Stimulated activated naive CD4-positive, alpha-beta T cell treated with Interleukin-2 at 50 U/mL for 16 hours (primary cell): ENCODE measurements around the gene TNFSF4.

Experiments used
- DNase-seq: peaks from one replicate; lab custom pipeline; 2025; lab: John Stamatoyannopoulos, UW

The TNFSF4 gene

DNA sequence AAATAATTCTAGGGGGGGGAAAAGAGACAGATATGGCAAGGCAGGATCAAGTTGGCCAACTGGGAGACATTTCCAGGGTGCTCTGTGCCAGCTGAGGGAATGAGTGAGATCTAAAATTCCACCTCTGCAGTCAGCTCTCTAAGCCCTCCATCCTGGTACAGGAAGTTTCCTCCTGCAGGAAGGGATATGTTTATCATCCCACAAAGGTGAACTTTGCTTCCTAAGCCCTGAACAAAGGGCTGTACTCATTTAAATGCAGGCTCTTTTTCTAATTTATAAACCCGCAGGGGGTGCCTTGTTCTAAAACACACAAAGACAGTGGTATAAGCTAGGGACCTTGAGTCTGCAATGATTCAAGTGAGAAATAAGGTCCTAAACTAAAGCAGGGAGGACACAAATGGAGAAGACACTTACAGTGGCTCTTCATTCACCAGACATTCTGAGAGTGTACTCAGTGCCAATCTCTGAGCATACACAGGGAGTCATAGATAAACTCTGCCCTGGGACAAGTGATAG is 3.6 kb upstream of the TNFSF4 start:
- DNase-seq = no peak

DNA sequence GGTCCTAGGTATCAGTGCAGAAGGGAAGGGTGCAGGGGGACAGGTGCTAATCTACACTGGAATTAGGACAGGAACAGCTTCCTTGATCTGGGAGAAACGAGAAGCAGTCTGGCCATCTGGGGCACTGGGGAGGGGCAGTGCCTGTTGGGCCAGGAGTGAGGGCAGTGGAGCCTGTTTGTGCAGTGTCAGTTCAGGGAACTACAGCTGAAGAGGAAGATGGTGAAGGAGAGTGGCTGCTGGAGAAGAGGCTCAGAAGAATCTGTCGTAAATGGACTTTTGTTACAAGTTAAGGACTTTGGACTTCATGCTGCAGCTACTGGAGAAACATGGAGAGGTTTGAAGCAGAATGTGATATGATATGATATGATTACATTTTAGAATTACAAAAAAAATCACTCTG is 3.2 kb upstream of the TNFSF4 start:
- DNase-seq = no peak

DNA sequence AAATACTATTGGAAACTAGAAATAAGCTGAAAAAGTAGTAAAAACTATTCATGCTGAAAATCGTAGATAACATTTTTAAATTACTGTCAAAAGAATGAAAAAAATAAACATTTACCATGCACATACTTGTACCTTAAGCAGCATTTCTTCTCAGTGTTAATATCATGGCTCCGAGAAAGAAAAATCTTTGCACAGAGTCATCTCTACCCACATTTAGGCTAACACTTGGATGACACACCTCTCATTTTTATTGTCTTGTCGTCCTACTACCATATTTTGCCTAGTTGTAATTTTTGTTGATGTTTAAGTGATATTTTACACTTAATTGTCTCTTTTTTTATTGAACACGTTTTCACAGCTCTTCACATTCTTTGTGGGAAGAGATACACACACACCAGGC is 1.7 kb upstream of the TNFSF4 start:
- DNase-seq = no peak

DNA sequence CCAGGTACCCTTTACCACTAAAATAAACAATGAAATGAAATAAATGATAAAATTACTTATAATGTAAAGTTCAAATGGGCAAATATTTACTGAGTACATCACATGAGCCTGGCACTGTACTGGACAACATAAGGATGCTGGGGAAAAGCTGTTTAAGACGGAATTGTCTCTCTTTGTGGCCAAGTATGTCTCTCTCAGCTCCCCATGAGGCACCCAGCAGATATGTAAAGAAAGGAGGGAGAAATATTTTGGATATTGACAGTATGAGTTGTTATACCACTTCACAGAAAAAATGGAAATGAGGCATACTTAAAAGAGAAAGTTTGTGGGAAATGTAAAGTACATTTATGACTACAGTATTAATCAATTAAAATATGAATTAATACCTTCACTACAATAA is 1.0 kb upstream of the TNFSF4 start:
- no peak for DNase-seq

DNA sequence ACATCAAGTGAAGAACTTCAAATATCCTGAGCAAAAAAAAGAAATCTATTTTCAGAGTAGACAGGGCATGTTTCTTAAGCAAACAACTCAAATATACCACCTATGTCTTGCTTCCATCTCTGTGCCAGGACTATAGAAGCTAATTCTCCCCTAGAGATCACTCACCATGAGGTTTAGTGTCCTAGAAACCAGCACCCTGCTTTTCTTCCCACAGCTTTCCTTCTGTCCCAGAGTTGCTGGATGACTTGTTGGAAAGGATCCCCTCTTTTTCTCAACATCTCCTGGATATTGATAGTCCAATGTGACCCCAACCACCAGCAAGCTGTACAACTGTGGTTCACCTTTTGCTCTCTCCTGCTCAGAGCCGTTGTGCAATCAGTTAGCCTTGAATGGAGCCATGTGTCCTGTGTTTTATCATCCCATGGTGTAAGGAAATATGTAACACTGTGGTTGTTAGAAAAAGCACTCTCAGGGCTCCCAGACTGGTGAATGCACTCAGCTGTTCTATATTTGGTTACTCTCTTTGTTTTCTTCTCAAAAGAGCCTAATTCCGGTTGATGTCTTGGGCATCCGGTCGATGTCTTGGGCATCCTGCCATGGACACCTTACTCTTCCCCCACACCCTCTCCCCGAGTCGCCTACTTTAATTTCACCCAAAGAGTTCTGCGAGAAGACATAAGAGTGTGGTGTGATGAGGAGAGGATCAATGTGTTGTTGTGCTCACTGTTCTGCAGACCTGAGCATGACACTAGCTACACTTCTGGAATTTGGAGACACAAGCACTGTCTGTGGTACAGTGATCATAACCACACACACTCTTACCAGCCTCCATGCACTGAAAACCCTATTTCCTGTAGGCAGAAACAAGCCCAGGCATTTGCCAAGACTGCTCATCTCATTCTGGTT is 1.7 kb downstream of the TNFSF4 start:
- DNase-seq = peak; percentile 5

DNA sequence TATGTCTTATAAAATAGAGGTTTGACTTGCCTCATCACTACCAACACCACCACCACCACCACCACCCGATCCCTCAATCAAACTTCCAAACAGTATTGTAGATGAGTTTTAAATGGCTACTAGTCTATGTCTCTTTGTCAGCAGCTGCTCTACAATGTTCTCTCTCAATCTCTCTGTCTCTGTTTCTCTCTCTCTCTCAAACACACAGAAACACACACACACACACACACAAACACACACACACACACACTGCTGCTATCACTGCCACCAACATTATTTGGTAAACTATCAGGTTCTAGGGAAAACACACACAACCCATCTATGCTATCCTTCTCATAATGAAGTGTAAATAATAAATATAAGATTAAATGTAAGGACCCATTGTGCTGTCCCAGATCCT is 2.4 kb downstream of the TNFSF4 start:
- DNase-seq = no peak

DNA sequence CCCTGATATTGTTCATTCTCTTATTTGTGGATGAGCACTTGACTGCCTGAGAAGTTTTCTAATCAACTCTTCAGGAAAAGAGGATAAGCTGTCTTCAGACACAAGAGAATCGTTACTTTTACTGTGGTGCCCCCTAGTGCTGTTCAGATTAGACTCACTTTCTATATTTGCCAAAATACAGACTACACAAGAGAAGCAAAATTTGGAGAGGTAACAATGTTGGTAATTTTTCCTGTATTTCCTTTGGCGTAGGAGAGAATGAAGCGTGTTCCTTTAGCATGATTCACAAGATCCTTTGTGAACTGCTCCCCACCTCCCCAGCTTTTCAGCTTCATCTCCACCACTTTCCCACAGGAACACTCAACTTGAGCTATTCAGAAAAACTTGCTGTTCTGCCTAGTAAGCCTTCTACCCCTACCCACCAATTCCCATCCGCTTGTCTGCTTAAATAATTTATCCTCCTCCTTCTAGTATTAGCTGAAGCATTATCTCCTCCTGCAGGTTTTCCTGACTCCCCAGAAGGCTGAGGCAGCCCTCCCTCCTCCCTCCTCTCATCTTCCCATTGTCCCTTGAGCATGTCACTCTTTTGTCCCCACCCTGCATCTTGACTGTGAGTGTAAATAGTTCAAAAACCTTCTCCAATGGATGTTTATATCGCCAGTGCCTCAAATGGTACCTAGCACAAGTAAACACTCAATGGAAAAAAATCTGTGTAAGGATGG is 4.5 kb downstream of the TNFSF4 start:
- DNase-seq = no peak

DNA sequence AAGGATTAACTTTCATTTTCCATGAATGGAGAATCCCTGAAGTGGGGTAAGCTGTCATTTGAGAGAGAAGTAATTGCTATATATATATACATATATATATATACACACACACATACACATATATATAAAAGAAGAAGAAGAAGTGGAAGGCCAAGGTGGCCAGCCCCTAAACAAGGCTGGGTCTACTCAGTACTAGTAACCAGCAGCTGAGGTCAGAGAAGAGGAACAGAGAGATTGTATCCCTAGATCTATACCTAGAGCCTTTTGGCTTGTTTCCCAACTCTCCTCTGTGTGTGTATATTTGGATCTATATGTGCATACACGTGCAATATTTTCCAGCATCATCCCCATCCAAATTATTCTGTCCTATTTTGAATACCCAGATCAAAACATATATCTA is 5.2 kb downstream of the TNFSF4 start:
- DNase-seq = no peak

DNA sequence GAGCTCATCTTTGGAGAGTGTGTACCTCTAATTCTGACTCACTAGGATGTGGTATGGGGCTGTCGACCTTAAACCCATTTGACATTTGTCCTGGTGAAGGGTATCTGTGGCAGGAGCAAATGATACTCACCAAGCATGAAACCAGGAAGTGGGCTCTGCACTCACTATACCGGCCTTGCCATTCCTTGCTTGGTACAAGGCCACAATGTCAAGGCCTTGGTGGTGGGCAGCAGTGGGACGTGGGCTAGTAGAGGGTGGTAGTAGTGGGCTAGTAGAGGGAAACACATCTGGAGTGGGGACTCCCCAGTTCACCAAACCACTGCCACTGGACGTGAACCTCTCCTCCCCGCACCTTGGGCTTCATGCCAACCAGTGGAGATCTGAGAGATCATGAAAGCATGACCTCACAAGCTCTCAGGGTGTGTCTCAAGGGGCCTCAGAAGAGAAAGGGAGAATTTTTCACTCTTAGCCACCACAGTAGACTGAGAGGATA is 11.5 kb downstream of the TNFSF4 start:
- DNase-seq = no peak

DNA sequence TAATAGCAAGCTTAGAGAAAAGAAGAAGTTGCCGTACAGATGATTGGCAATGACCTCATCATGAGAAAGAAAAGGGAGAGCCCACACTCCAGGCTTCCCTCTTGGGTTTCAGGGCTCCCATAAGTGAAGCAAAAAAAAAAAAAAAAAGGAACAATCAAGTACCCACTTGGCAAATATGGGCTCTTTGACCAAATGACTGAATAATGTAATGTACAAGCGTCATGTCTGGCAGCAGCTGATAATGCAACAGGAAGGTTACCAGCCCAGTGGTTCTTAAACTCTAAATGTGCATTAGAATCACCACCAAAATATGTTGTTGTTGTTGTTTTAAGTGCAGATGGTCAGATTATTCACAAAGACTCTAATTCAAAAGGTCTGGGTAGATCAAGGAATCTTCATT is 13.5 kb downstream of the TNFSF4 start:
- no peak for DNase-seq

DNA sequence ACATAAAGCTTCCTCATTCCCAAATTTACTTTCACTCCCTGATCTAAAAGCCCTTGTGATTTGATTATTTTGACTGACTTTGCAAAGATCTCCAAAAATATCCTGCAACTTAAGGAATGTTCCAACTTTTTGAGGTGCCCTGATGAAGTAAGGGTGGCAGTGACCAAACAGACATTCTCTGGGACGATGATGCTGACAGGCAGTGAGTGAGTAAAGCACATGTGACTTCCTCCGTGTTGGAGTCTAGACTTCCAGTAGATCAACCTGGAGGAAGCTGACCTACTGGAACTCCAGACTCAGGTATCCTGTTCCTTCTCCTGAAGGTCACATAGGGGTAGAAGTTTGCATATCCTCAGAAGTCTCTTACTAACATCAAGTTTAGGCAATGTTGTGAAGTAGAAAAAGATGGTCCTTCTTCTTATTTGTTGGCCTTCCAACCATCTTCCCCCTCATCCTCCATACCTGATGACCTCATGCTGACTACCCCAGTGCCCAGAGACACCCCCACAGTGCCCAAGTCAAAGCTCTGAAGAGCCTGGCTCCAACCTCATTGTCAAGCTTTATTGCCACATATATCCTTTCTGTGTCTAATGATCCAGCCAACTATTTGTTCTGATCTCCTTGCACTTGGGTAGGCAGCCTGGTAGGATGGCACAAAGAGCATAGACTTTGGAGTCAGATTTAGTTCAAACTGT is 16.0 kb downstream of the TNFSF4 start:
- DNase-seq = no peak

DNA sequence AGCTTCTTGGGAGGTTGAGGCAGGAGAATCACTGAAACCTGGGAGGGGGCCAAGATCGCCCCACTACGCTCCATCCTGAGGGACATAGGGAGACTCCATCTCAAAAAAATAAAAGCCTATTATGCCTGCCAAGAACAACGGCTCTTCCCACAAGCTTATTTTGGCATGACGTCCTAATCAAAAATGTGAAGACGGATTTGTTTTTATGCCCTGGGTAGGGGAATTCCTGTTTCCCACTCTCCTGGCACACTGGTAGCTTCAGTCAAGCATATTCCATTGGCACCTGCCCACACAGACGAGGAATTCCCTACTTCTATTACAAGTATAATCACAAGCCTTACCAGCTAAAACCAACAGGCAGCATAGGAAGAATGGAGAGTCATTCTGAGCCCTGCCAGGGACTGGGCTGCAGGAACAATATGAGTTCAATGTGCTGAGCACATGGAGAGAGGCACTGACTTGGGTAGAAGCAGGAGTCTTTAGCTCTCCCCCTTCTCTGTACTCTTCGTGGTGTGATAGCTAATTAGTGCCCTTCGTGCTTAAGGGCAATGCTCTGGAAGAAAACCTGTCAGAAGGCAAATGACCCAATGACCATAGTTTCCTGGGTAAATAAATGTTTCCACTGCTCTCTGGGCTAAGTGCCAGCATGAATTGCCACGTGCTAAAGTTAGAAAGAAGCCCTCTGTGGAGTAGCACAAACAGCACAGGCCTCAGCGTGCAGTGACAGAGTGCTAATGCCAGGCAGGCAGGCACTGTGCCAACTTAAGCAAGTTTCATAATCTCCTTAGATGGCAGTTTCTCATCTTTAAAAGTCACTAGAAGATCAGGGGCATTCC is 16.8 kb downstream of the TNFSF4 start:
- no peak for DNase-seq

DNA sequence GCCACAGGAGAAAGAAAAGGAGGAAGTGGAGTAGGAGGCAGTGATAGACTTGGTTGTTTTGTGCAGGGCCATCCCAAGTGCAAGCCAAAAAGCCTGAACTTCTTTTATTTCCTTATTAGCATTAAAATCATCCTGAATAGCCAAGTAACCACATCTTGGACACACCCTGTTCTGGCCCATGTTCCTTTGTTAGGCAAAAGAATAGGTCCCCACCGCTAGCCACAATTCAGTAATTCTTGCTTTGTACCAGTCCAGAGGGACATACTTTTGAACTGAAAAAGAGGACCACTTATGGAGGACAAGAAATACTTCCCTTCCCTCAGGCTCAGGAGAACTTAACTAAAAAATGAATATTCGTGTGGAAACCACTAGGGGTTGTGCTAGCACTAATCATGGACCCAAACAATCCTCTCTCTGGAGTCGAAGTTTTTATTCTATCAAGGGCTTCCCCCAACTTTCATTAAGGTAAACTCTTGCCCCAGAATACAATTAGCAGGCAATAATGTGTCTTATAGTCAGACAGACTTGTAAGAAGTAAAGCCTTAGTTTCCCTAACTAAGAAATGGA is 19.4 kb downstream of the TNFSF4 start:
- DNase-seq = no peak

DNA sequence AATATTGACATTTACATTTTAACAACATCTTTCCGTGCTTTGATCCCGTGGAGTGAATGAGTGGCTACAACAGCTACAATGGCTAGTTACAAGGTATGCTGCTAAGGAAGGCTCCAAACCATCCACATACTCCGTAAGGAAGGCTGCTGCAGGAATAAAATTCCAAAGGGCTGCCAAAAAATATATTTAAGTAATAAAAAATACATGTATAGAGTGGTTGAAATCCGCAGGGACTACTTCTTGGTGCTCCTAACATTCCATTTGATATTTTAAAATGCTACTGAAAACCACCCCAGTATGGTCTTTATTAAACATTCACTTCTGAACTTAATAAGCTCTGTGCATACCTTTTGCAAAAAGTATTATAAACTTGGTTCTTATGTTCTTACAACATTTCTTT is 25.3 kb downstream of the TNFSF4 start:
- DNase-seq = no peak

DNA sequence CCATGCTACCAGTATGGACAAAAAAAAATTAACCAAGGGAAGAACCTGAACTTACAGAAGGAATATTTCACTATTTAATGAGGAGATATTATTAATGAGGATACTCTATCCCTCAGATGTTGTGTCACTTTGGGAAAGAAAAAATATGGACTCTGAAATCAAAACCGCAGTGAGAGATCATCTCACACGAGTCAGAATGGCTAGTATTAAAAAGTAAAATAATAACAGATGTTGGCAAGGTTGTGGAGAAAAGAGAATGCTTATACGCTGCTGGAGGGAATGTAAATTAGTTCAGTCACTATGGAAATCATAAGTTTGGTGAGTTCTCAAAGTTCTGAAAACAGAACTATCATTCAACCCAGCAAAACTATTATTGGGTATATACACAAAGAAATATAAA is 30.9 kb downstream of the TNFSF4 start:
- DNase-seq = no peak

DNA sequence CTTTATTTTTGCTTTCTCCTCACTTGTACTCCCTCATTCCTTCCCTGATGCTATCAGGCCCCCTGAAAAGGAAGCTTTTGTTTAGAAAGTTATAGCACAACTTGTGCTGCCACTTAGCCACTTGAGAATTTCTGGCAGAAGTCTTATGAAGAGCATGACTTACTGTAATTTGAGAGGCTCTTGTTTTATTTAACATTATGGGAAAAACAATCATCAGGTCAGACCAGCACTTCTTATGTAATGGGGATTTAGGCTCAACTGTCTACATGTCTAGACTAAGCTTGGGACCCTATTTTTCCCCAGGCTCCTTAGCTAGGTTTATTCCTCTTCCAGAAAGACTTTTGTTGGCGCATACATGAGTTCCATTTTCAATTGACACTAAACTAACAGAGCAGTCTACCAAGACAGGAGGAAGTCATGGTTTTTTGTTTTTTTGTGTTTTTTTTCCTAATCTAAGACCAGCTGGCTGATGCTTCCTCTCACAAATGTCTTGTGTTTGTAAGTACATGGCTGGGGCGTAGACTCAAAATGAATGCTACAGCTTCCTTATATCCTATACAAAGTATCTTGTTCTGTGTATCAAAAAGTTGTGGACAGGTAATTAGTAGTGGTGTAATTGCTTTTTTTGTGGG is 31.5 kb downstream of the TNFSF4 start:
- no peak for DNase-seq

DNA sequence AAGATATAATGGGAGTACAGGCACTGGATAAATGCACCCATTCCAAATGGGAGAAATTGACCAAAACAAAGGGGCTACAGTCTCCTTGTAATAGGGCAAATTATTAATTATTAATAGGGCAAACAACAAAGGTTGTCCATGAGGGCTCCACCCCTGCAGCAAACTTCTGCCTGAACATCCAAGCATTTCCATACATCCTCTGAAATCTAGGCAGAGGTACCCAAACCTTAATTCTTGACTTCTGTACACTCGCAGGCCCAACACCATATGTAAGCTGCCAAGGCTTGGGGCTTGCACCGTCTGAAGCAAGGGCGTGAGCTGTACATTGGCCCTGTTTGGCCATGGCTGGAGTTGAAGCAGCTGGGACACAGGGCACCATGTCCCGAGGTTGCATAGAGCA is 33.7 kb downstream of the TNFSF4 start:
- no peak for DNase-seq

DNA sequence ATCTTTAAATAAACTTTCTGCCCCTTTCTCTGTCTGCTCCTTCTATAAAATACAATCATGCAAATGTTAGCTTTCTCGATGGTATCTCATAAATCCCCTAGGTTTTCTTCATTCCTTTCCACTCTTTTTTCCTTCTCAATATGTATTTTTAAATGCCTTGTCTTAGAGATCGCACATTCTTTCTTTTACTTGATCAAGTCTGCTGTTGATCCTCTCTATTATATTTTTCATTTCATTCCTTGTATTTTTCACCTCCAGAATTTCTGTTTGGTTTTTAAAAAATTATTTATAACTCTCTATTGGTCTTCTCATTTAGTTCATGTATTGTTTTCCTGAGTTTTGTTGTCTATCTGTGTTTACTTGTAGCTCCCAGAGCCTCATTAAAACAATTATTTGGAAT is 36.0 kb downstream of the TNFSF4 start:
- DNase-seq = no peak

DNA sequence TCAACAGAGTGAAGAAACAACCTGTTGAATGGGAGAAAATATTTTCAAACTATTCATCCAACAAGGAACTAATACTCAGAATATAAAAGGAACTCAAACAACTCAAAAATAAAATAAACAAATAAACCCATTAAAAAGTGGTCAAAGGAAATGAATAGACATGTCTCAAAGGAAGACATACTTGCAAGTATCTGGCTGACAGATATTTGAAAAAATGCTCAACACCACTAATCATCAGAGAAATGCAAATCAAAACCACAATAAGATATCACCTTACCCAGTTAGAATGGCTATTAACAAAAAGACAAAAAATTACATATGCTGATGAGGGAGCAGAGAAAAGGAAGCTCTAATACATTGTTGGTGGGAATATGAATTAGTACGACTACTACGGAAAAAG is 38.2 kb downstream of the TNFSF4 start:
- no peak for DNase-seq

DNA sequence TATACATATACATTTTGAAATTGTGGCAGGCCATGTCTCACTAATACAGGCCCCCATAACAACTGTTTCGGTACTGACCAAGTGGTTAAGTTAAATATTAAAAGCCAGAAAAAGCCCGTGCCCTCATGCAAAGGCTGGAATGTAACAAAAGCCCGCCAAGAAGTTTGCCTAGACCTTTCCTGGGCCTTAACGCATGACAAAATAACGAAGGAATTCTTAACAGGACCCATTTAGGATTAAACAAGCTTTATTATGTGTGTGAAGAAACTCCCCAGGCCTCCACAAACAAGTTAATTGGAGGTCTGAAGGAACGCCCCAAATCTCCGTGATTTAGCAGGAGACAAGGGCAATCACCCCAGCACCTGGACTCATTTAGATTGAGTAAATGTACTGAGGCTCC is 42.4 kb downstream of the TNFSF4 start:
- no peak for DNase-seq

DNA sequence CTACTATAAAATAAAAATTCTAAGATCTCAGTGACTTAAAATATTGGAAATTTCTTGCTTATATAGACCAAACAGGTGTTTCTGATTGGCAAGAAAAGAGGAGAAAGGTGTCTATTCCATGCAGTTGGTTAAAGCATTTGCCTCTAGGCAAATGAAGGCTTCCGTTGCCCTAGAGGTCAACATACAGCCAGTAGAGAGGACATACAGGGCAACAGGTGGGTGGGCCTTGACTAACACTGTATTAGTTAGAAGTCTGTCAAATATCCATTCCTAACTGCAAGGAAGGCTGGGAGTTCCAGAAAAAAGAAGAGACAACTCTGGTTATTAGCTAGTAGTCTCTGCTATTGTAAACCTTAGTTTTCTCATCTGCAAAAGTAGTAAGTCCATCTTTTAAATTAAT is 43.0 kb downstream of the TNFSF4 start:
- DNase-seq = no peak
